ENCODE results near the gene SPAG16.
"Not testable (repeated sequence)": the region's sequence is repeated elsewhere in the genome, so short reads cannot be mapped to it uniquely, and the experiment has no call there.

DNA sequence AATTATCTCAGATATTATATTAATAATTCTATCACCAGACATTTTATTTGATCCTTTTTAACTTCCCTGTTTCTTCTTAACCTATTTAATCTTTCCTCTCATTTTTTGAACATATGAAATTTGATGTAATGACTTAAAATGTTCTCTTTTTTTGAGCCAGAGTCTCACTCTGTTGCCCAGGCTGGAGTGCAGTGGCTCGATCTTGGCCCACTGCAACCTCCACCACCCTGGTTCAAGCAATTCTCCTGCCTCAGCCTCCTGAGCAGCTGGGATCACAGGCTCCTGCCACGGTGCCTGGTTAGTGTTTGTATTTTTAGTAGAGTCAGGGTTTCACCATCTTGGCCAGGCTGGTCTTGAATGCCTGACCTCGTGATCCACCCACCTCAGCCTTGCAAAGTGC is 404.6 kb downstream of the SPAG16 start:
- TF ChIP-seq, protein P1, sequence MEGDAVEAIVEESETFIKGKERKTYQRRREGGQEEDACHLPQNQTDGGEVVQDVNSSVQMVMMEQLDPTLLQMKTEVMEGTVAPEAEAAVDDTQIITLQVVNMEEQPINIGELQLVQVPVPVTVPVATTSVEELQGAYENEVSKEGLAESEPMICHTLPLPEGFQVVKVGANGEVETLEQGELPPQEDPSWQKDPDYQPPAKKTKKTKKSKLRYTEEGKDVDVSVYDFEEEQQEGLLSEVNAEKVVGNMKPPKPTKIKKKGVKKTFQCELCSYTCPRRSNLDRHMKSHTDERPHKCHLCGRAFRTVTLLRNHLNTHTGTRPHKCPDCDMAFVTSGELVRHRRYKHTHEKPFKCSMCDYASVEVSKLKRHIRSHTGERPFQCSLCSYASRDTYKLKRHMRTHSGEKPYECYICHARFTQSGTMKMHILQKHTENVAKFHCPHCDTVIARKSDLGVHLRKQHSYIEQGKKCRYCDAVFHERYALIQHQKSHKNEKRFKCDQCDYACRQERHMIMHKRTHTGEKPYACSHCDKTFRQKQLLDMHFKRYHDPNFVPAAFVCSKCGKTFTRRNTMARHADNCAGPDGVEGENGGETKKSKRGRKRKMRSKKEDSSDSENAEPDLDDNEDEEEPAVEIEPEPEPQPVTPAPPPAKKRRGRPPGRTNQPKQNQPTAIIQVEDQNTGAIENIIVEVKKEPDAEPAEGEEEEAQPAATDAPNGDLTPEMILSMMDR (IDR thresholded peaks at IDR 0.05 in 2 of 3, conservative IDR thresholded peaks at IDR 0.05 in 1 of 3; ENCODE audit: borderline replicate concordance in 1 of 3, insufficient read depth in 1 of 3, low read depth in 2 of 3, low read length in 2 of 3): not testable (repeated sequence)
- TF ChIP-seq TCF7L2 (IDR thresholded peaks at IDR 0.05; ENCODE audit: borderline replicate concordance, extremely low read depth, insufficient read depth, insufficient read length); POLR2A (IDR thresholded peaks at IDR 0.05; ENCODE audit: borderline replicate concordance, extremely low read depth, insufficient read depth, insufficient read length); ZFX (IDR thresholded peaks at IDR 0.05); CEBPB (IDR thresholded peaks at IDR 0.05; ENCODE audit: low read depth): not testable (repeated sequence)
- TF ChIP-seq, protein P2, sequence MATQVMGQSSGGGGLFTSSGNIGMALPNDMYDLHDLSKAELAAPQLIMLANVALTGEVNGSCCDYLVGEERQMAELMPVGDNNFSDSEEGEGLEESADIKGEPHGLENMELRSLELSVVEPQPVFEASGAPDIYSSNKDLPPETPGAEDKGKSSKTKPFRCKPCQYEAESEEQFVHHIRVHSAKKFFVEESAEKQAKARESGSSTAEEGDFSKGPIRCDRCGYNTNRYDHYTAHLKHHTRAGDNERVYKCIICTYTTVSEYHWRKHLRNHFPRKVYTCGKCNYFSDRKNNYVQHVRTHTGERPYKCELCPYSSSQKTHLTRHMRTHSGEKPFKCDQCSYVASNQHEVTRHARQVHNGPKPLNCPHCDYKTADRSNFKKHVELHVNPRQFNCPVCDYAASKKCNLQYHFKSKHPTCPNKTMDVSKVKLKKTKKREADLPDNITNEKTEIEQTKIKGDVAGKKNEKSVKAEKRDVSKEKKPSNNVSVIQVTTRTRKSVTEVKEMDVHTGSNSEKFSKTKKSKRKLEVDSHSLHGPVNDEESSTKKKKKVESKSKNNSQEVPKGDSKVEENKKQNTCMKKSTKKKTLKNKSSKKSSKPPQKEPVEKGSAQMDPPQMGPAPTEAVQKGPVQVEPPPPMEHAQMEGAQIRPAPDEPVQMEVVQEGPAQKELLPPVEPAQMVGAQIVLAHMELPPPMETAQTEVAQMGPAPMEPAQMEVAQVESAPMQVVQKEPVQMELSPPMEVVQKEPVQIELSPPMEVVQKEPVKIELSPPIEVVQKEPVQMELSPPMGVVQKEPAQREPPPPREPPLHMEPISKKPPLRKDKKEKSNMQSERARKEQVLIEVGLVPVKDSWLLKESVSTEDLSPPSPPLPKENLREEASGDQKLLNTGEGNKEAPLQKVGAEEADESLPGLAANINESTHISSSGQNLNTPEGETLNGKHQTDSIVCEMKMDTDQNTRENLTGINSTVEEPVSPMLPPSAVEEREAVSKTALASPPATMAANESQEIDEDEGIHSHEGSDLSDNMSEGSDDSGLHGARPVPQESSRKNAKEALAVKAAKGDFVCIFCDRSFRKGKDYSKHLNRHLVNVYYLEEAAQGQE (IDR thresholded peaks at IDR 0.05; ENCODE audit: low read depth): not testable (repeated sequence)
